Measurements from ENCODE around the gene CFAP46. TPM values are rescaled to one million over a fixed set of nuclear protein-coding genes. Genes with fewer than 3 reads are reported as not detected.

Gene CFAP46
- total RNA-seq, 4 donors from 2014 or later = 0.19 to 0.92 (median 0.54) TPM

- DNase-seq = no peak
- TF ChIP-seq POLR2A (IDR thresholded peaks at IDR 0.05) (no peak), CTCF (IDR thresholded peaks at IDR 0.05) (no peak)
- WGBS, 2 donors = 75 to 77% methylated on average over 7 to 8 of the region's 10 CpGs
Measured at GRCh38 chr10:132929953-132930548, 12.3 kb downstream of the CFAP46 start.

GRCh38 chr10:132929480-132929879 is 12.9 kb downstream of the CFAP46 start:
- Histone ChIP-seq H3K27me3 (peaks cover 0 to 10% (median 0%) of the 10 kb centered on the region in 4 donors), H3K36me3 (no peaks in the 10 kb centered on the region), H3K27ac (no peak overlapping the region), H3K4me1 (no peaks in the 10 kb centered on the region), H3K4me3 (no peak overlapping the region), H3K9me3 (no peaks in the 10 kb centered on the region)
- intact Hi-C loops (cut with DNase I) = no loop called here
- DNase-seq = no peak
- TF ChIP-seq POLR2A (IDR thresholded peaks at IDR 0.05) = no peak
- TF ChIP-seq CTCF (IDR thresholded peaks at IDR 0.05) = no peak
- 75 to 81% methylated on average over 11 to 12 of the region's 12 CpGs for WGBS, 2 donors

More at GRCh38 chr10:132929953-132930548, 12.3 kb downstream of the CFAP46 start:
- Histone ChIP-seq H3K27ac (no peak overlapping the region), H3K4me1 (no peaks in the 10 kb centered on the region), H3K4me3 (no peak overlapping the region), H3K9me3 (no peaks in the 10 kb centered on the region), H3K27me3 (peaks cover 0 to 10% (median 0%) of the 10 kb centered on the region in 4 donors), H3K36me3 (no peaks in the 10 kb centered on the region)
- intact Hi-C loops (cut with DNase I) = no loop called here

GRCh38 chr10:132928261-132928660 is 14.1 kb downstream of the CFAP46 start:
- no peak for DNase-seq
- Histone ChIP-seq H3K4me1 (no peaks in the 10 kb centered on the region), H3K27ac (no peak overlapping the region), H3K9me3 (no peaks in the 10 kb centered on the region), H3K4me3 (no peak overlapping the region), H3K36me3 (no peaks in the 10 kb centered on the region), H3K27me3 (peaks cover 0 to 10% (median 0%) of the 10 kb centered on the region in 4 donors)
- TF ChIP-seq CTCF (IDR thresholded peaks at IDR 0.05) (no peak), POLR2A (IDR thresholded peaks at IDR 0.05) (no peak)
- intact Hi-C loops (cut with DNase I) = no loop called here
- 82 to 91% methylated on average over 8 of the region's 17 CpGs for WGBS, 2 donors

GRCh38 chr10:132927824-132928223 is 14.5 kb downstream of the CFAP46 start:
- no peak overlapping the region for H3K4me3 ChIP-seq
- WGBS, 2 donors = 77 to 82% methylated on average over 9 to 11 of the region's 11 CpGs
- no peak for DNase-seq
- no peak overlapping the region for H3K27ac ChIP-seq
- no peaks in the 10 kb centered on the region for H3K36me3 ChIP-seq
- no peaks in the 10 kb centered on the region for H3K4me1 ChIP-seq
- intact Hi-C loops (cut with DNase I) = no loop called here
- H3K27me3 ChIP-seq = peaks cover 0 to 11% (median 0%) of the 10 kb centered on the region in 4 donors
- TF ChIP-seq POLR2A (IDR thresholded peaks at IDR 0.05) = no peak
- TF ChIP-seq CTCF (IDR thresholded peaks at IDR 0.05) = no peak
- no peaks in the 10 kb centered on the region for H3K9me3 ChIP-seq

DNA sequence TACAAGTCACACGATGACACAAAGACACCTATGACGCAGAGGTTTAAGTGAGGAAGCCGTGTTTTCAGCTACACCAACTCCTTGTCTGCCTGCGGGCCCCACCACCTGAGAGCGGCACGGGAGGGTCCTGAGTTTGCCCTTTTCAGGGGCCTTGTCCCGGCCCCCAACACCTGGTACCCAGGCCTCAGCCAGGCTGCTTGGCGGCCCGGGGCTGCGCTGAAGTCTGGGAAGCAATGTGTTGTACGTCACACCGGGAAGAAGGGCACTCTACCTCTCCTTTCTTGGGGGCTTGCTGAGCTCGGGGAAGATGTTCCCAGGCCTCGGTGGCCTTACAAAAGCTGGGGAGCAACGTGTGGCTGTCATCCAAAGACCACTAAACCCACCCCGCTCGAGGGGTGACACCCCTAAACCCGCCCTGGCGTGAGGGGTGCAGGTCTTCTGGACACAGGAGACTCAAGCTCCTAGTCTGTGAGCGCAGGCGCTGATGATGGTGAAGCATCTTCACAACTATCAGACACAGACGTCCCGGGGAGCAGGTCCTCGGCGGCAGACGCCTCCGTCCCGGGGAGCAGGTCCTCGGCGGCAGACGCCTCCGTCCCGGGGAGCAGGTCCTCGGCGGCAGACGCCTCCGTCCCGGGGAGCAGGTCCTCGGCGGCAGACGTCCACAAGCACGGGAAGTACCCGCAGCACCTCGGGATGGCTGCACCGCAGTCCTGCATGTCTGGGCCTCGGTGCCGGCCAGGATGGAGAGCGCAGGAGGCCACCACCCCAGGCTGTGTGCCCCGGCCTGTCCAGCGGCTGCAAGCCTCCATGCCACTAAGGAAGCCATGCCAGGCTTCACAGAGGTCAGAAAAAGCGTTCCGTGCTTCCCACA is 15.4 kb downstream of the CFAP46 start:
- Histone ChIP-seq H3K36me3 (no peaks in the 10 kb centered on the region), H3K27me3 (peaks cover 0 to 19% (median 0%) of the 10 kb centered on the region in 4 donors), H3K4me1 (no peaks in the 10 kb centered on the region), H3K4me3 (no peak overlapping the region), H3K27ac (no peak overlapping the region), H3K9me3 (no peaks in the 10 kb centered on the region)
- no peak for TF ChIP-seq POLR2A (IDR thresholded peaks at IDR 0.05)
- no peak for TF ChIP-seq CTCF (IDR thresholded peaks at IDR 0.05)
- 74 to 82% methylated on average over 7 to 11 of the region's 52 CpGs for WGBS, 2 donors
- intact Hi-C loops (cut with DNase I) = no loop called here
- no peak for DNase-seq

All from esophagus squamous epithelium (tissue), 5 donors.